ENCODE measurements around the gene CD6.

DNA sequence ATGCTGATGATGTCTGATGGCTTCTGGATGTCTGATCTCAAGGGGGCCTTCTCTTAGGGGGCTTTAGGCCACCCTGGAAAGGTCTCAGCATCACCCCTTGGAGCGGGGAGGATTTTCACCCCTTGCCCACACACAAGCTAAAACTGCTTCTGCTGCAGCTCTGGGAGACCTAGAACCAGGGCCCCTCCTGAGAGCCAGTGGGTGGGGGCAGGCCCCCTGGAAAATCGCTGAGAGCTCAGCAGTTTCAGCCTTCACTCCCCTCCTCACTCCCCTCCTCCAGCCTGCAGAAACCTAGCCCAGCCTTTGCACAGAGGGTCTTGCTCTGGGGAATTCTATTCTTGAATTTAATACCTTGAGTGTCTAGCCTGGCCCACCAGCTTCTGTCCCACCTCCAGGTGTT is 17.2 kb downstream of the CD6 start:
- TF ChIP-seq GATA2 (IDR thresholded peaks at IDR 0.05; ENCODE audit: low read depth, low read length) (no peak), GATA3 (IDR thresholded peaks at IDR 0.05; ENCODE audit: low read depth, low read length) (no peak)
